Neural progenitor cell (in vitro differentiated cells): ENCODE measurements around the gene CNOT4.

ENCODE experiments used
- CTCF ChIP-seq: fragments of 200-600 bp; sonication (generic); IDR thresholded peaks from 2 replicates; pipeline ENCODE4 v1.5.1; 2017; ENCODE audit warnings: antibody characterized with exemption, mild to moderate bottlenecking
- EZH2 ChIP-seq: fragments of 200-600 bp; sonication (generic); IDR thresholded peaks from 2 replicates; pipeline ENCODE4 v1.6.1; 2017; ENCODE audit warnings: antibody characterized with exemption, mild to moderate bottlenecking, moderate library complexity
- EZH2phosphoT487 ChIP-seq: fragments of 200-600 bp; sonication (generic); IDR thresholded peaks from 2 replicates; pipeline ENCODE4 v1.6.1; 2017; ENCODE audit warnings: antibody characterized with exemption

- no peak for TF ChIP-seq CTCF
- no peak for TF ChIP-seq EZH2phosphoT487
- no peak for TF ChIP-seq EZH2
Observed at GRCh38 chr7:135381369-135381768, 128.5 kb downstream of the CNOT4 start.
